SH-SY5Y (cell line): Measurements from ENCODE around the gene GGPS1.

Experiments used
- GATA2 ChIP-seq: IDR thresholded peaks from 2 replicates; pipeline ENCODE4 v1.6.1; 2011; ENCODE audit warnings: mild to moderate bottlenecking, low read depth, low read length
- GATA3 ChIP-seq: IDR thresholded peaks from 2 replicates; pipeline ENCODE4 v1.6.1; 2011; ENCODE audit warnings: low read depth, mild to moderate bottlenecking, low read length, moderate library complexity

DNA sequence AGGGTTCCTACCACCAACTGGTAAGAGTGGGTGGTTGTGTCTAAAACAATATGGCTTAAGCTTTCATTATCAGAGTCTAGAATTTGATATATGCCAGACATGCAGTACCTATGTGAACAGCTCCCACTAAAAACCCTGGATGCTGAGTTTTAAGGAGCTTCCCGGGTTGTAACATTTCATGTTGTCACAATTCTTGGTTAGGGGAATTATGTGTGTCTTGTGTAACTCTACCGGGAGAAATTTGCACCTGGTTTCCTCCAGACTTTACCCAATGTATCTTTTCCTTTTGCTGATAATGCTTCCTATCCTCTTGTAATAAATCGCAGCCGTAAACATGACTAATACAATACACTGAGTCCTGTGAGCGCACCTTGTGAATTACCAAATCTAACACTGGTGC is 48.7 kb upstream of the GGPS1 start:
- TF ChIP-seq GATA3 (no peak), GATA2 (no peak)
